Stomach (tissue), 4 donors: ENCODE measurements around the gene NSRP1.

ENCODE experiments used
- POLR2AphosphoS5 ChIP-seq, 3 donors: sonication (generic); formaldehyde crosslinking; IDR thresholded peaks; one replicate each; pipeline ENCODE4 v1.6.1; 2016; ENCODE audit warnings: antibody characterized with exemption in 3 of 3
- TF ChIP-seq, protein P1 (sequence below), 7 experiments: fragments of 450-650 bp in 4 of 7; fragments of 200-600 bp in 3 of 7; sonication (generic) in 3 of 7; IDR thresholded peaks; one replicate each; pipeline ENCODE4 v1.5.1; 2016 to 2019; ENCODE audit warnings: antibody characterized with exemption in 7 of 7, control low read depth in 2 of 7, mild to moderate bottlenecking in 1 of 7

DNA sequence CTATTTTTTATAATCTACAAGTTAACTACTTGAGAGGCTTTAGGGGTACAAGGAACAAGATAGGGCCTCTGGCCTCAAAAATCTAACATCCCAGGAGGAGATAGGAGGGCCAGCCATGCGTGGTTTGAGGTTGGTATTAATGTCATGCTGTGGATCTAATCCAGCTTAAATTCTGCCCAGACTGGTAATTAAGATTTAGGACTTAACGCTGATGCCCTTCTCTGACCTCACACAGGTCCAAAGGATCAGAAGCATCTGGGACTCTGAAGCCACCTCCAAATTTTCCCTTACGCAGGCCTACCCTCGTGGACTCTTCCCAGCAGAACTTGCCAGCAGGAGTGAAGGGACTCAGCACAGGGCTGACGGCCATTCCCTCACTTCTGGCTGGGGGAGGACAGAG, 103.8 kb downstream of the NSRP1 start:
- no peak for TF ChIP-seq POLR2AphosphoS5 (IDR thresholded peaks at IDR 0.05)
- TF ChIP-seq, protein P1, sequence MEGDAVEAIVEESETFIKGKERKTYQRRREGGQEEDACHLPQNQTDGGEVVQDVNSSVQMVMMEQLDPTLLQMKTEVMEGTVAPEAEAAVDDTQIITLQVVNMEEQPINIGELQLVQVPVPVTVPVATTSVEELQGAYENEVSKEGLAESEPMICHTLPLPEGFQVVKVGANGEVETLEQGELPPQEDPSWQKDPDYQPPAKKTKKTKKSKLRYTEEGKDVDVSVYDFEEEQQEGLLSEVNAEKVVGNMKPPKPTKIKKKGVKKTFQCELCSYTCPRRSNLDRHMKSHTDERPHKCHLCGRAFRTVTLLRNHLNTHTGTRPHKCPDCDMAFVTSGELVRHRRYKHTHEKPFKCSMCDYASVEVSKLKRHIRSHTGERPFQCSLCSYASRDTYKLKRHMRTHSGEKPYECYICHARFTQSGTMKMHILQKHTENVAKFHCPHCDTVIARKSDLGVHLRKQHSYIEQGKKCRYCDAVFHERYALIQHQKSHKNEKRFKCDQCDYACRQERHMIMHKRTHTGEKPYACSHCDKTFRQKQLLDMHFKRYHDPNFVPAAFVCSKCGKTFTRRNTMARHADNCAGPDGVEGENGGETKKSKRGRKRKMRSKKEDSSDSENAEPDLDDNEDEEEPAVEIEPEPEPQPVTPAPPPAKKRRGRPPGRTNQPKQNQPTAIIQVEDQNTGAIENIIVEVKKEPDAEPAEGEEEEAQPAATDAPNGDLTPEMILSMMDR (IDR thresholded peaks at IDR 0.05), result no peak
